ENCODE measurements around the gene MEI4. TPM values are rescaled to one million over a fixed set of nuclear protein-coding genes. Genes with fewer than 3 reads are reported as not detected.

MEI4 gene
- total RNA-seq, 1 experiment from 2014 or later: 0.11 TPM

- DNase-seq (ENCODE audit: low read depth): no peak
Measured at GRCh38 chr6:77962070-77962469, 309.2 kb downstream of the MEI4 start.

GRCh38 chr6:77965449-77965848, 312.6 kb downstream of the MEI4 start:
- DNase-seq (ENCODE audit: low read depth): no peak

GRCh38 chr6:77972334-77972733, 319.5 kb downstream of the MEI4 start:
- DNase-seq (ENCODE audit: low read depth): no peak

Other genes with a start within 250 kb of the MEI4 start
- not detected in 2 replicates for gene HTR1B, start 189.5 kb upstream of the MEI4 start, total RNA-seq (2014; rRNA removed; shearing (Covaris generic))

Measured in Daoy (cell line).